Measurements from ENCODE around the gene DQX1. TPM values are rescaled to one million over a fixed set of nuclear protein-coding genes. Genes with fewer than 3 reads are reported as not detected.

Gene DQX1
- total and polyA plus RNA-seq, 7 donors: 0.19 to 0.27 (median 0.27) TPM; not detected in 4

- peaks cover 3 to 16% of the 10 kb centered on the region in 2 donors for H3K36me3 ChIP-seq (ENCODE audit: insufficient read depth in 1 of 2, low read depth in 1 of 2)
- DNase-seq (no peak), ATAC-seq (peak; percentile 15 to 47 (median 30))
- peak overlapping the region; percentile 59 for H3K4me3 ChIP-seq
- H3K9me3 ChIP-seq: no peaks in the 10 kb centered on the region
- 1 to 3% (median 2%) methylated on average over 58 to 61 of the region's 61 CpGs for whole genome bisulfite sequencing, 3 donors
- intact Hi-C loops (cut with DNase I): no loop called here
- H3K27ac ChIP-seq: no peak overlapping the region
- H3K4me1 ChIP-seq: peaks cover 23% of the 10 kb centered on the region
- TF ChIP-seq CTCF (IDR thresholded peaks at IDR 0.05): no peak
- H3K27me3 ChIP-seq (ENCODE audit: insufficient read depth in 3 of 3, low read length in 2 of 3): peaks cover 0 to 58% (median 32%) of the 10 kb centered on the region in 3 donors
Observed at GRCh38 chr2:74497777-74498499, 28.1 kb downstream of the DQX1 start.

GRCh38 chr2:74496997-74497776 lies 28.8 kb downstream of the DQX1 start:
- no peak for ATAC-seq
- H3K27me3 ChIP-seq (ENCODE audit: insufficient read depth in 3 of 3, low read length in 2 of 3): peaks cover 0 to 51% (median 30%) of the 10 kb centered on the region in 3 donors

GRCh38 chr2:74495440-74495839 lies 30.6 kb downstream of the DQX1 start:
- no peak for TF ChIP-seq CTCF (IDR thresholded peaks at IDR 0.05)
- Histone ChIP-seq H3K4me3 (no peak overlapping the region), H3K27me3 (ENCODE audit: insufficient read depth in 3 of 3, low read length in 2 of 3) (peaks cover 0 to 37% (median 26%) of the 10 kb centered on the region in 3 donors), H3K4me1 (peaks cover 23% of the 10 kb centered on the region), H3K36me3 (ENCODE audit: insufficient read depth in 1 of 2, low read depth in 1 of 2) (peaks cover 12 to 41% of the 10 kb centered on the region in 2 donors), H3K27ac (no peak overlapping the region), H3K9me3 (no peaks in the 10 kb centered on the region)
- ATAC-seq (no peak), DNase-seq (no peak)
- intact Hi-C loops (cut with DNase I): no loop called here
- WGBS, 3 donors: 70 to 80% (median 73%) methylated on average over 1 of the region's 1 CpG

More at GRCh38 chr2:74496997-74497776, 28.8 kb downstream of the DQX1 start:
- H3K9me3 ChIP-seq: no peaks in the 10 kb centered on the region
- intact Hi-C loops (cut with DNase I): no loop called here
- H3K27ac ChIP-seq: no peak overlapping the region
- no peak for DNase-seq
- peak overlapping the region; percentile 59 for H3K4me3 ChIP-seq
- peaks cover 3 to 24% of the 10 kb centered on the region in 2 donors for H3K36me3 ChIP-seq (ENCODE audit: insufficient read depth in 1 of 2, low read depth in 1 of 2)
- TF ChIP-seq CTCF (IDR thresholded peaks at IDR 0.05): no peak
- WGBS, 3 donors: 38 to 42% (median 38%) methylated on average over 19 of the region's 19 CpGs
- peaks cover 23% of the 10 kb centered on the region for H3K4me1 ChIP-seq

- H3K27me3 ChIP-seq (ENCODE audit: insufficient read depth in 3 of 3, low read length in 2 of 3): peaks cover 0 to 19% (median 14%) of the 10 kb centered on the region in 3 donors
- no peak overlapping the region for H3K27ac ChIP-seq
- ATAC-seq (no peak), DNase-seq (no peak)
- peaks cover 10% of the 10 kb centered on the region for H3K4me1 ChIP-seq
- H3K36me3 ChIP-seq (ENCODE audit: insufficient read depth in 1 of 2, low read depth in 1 of 2): peaks cover 12 to 56% of the 10 kb centered on the region in 2 donors
- H3K9me3 ChIP-seq: no peaks in the 10 kb centered on the region
- H3K4me3 ChIP-seq: no peak overlapping the region
- WGBS, 3 donors: 90 to 92% (median 90%) methylated on average over 3 of the region's 3 CpGs
- intact Hi-C loops (cut with DNase I): no loop called here
- no peak for TF ChIP-seq CTCF (IDR thresholded peaks at IDR 0.05)
Observed at GRCh38 chr2:74493546-74493945, 32.5 kb downstream of the DQX1 start.

Measured in psoas muscle (tissue), 8 donors.